ENCODE results near the gene CHRNA3.

The CHRNA3 gene

GRCh38 chr15:78550815-78551214 is 70.0 kb downstream of the CHRNA3 start:
- DNase-seq, result no peak

- no peak for DNase-seq
Measured at GRCh38 chr15:78550194-78550593, 70.6 kb downstream of the CHRNA3 start.
